Measurements from ENCODE around the gene NRXN3.

DNA sequence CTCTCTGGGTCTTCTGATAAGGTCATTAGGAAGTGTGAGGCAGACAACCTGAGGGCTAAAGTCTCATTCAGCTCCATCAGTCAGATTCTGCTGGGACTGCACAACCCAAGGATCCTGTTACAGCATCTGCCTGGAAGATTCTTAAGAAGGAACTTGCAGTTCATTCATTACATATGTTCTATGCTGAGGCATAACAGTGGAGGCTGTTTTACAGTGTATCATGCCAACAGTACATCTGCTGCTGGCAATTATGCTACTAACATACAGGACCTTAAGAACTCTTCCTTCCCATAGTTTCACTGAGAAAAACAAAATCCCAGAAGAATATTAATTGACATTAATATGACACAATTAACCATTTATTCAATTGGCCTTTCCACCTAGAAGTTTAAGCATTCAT lies 1072.5 kb downstream of the NRXN3 start:
- TF ChIP-seq, protein P1, sequence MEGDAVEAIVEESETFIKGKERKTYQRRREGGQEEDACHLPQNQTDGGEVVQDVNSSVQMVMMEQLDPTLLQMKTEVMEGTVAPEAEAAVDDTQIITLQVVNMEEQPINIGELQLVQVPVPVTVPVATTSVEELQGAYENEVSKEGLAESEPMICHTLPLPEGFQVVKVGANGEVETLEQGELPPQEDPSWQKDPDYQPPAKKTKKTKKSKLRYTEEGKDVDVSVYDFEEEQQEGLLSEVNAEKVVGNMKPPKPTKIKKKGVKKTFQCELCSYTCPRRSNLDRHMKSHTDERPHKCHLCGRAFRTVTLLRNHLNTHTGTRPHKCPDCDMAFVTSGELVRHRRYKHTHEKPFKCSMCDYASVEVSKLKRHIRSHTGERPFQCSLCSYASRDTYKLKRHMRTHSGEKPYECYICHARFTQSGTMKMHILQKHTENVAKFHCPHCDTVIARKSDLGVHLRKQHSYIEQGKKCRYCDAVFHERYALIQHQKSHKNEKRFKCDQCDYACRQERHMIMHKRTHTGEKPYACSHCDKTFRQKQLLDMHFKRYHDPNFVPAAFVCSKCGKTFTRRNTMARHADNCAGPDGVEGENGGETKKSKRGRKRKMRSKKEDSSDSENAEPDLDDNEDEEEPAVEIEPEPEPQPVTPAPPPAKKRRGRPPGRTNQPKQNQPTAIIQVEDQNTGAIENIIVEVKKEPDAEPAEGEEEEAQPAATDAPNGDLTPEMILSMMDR (IDR thresholded peaks at IDR 0.05), result no peak
- TF ChIP-seq POLR2A (IDR thresholded peaks at IDR 0.05), result no peak

Measured in body of pancreas (tissue), 4 donors.